ENCODE results near the gene NRXN3.

The NRXN3 gene

GRCh38 chr14:78754059-78754458 is 583.9 kb downstream of the NRXN3 start:
- no peak overlapping the region for H3K4me3 Mint-ChIP-seq
- no peaks in the 10 kb centered on the region for H3K27me3 Mint-ChIP-seq
- H3K9me3 Mint-ChIP-seq: no peaks in the 10 kb centered on the region
- no peaks in the 10 kb centered on the region for H3K36me3 Mint-ChIP-seq (ENCODE audit: low read depth)
- no peaks in the 10 kb centered on the region for H3K4me1 Mint-ChIP-seq (ENCODE audit: low read depth)
- intact Hi-C loops (cut with micrococcal nuclease): no loop called here
- no peak overlapping the region for H3K27ac Mint-ChIP-seq

DNA sequence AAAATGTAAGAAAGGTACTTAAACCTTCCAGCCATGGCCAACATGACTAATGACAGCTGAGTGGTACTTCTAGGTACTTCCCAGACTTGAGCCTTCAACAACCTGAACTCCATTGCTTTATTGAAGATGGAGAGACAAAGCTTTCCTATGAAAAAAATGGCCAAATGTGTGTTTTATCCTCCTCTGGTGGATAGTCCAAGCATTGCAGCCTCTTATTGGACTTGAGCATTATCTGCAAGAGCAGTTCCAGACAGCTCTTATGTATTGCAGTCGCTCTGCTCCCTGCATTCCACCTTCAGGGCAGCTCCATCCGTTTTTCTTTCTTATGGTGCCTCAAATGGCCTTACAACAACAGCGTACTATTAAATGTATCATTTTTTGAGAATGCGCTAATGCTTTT is 588.2 kb downstream of the NRXN3 start:
- Mint-ChIP-seq H3K27ac (no peak overlapping the region), H3K36me3 (ENCODE audit: low read depth) (no peaks in the 10 kb centered on the region), H3K27me3 (no peaks in the 10 kb centered on the region), H3K4me3 (no peak overlapping the region), H3K4me1 (ENCODE audit: low read depth) (no peaks in the 10 kb centered on the region), H3K9me3 (no peaks in the 10 kb centered on the region)
- intact Hi-C loops (cut with micrococcal nuclease): no loop called here

DNA sequence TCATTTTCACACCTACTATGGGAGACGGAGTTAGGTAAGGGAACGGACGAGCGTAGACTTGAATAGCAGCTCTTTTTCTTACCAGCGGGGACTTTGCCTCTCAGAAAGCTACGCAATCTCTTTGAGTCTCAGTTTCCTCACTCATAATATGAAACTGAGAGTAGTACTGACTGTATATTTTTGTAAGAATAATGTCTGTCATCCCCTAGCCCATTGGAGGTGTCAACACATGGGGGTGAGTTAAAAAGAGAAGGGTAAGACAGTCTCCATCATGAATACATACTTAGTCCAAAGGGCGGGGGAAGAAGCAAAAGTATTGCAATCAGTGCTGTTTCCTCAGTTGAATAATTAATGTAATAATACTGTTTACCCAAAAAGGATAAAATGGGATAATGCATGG is 592.2 kb downstream of the NRXN3 start:
- no peak overlapping the region for H3K27ac Mint-ChIP-seq
- H3K36me3 Mint-ChIP-seq (ENCODE audit: low read depth): no peaks in the 10 kb centered on the region
- H3K4me1 Mint-ChIP-seq (ENCODE audit: low read depth): no peaks in the 10 kb centered on the region
- H3K4me3 Mint-ChIP-seq: no peak overlapping the region
- H3K9me3 Mint-ChIP-seq: no peaks in the 10 kb centered on the region
- intact Hi-C loops (cut with micrococcal nuclease): no loop called here
- H3K27me3 Mint-ChIP-seq: no peaks in the 10 kb centered on the region

- Mint-ChIP-seq H3K36me3 (ENCODE audit: low read depth) (no peaks in the 10 kb centered on the region), H3K9me3 (no peaks in the 10 kb centered on the region), H3K27me3 (no peaks in the 10 kb centered on the region), H3K27ac (no peak overlapping the region), H3K4me3 (no peak overlapping the region), H3K4me1 (ENCODE audit: low read depth) (no peaks in the 10 kb centered on the region)
- intact Hi-C loops (cut with micrococcal nuclease): no loop called here
These were observed 593.6 kb downstream of the NRXN3 start for GRCh38 chr14:78763746-78764145.

DNA sequence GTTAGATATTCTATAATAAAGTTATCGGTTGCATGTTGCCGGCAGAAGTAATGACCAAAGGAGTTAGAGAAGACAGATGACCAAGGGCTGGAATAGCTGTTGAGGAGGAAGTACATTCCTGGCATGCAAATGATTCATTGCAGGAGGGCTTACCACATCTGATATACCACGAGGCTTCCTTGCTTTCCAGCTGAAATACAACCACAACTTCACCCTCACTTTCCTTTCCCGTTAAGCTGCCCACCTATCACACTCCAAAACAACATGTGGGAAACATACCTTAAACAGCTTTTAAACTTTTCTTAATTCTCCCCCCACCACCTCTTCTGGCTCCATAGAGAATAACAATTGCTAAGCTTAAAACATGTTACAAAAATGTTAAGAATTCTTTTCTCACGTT is 594.1 kb downstream of the NRXN3 start:
- Mint-ChIP-seq H3K4me3 (no peak overlapping the region), H3K36me3 (ENCODE audit: low read depth) (no peaks in the 10 kb centered on the region), H3K9me3 (no peaks in the 10 kb centered on the region), H3K27ac (no peak overlapping the region), H3K4me1 (ENCODE audit: low read depth) (no peaks in the 10 kb centered on the region), H3K27me3 (no peaks in the 10 kb centered on the region)
- intact Hi-C loops (cut with micrococcal nuclease): no loop called here

DNA sequence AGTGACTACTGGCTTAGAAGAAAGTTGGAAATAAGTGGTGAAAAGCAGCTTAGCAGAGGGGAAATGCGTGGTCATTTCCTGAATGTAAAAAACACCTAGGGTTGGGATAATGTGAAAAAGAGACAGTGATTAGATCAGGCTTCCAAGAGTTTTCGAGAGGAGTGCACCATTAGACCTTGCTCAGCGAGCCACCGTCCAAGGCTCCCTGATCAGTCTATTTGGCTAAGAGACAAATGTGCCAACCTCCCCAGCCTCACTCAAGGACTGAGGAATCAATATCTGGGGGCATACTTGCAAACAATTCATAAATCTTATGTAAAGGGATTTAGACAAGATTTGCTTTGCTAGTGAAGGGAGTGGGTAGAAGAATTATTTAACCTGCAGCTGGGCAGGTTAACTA is 594.5 kb downstream of the NRXN3 start:
- H3K36me3 Mint-ChIP-seq (ENCODE audit: low read depth): no peaks in the 10 kb centered on the region
- no peak overlapping the region for H3K27ac Mint-ChIP-seq
- no peak overlapping the region for H3K4me3 Mint-ChIP-seq
- no peaks in the 10 kb centered on the region for H3K27me3 Mint-ChIP-seq
- H3K9me3 Mint-ChIP-seq: no peaks in the 10 kb centered on the region
- intact Hi-C loops (cut with micrococcal nuclease): no loop called here
- H3K4me1 Mint-ChIP-seq (ENCODE audit: low read depth): no peaks in the 10 kb centered on the region

DNA sequence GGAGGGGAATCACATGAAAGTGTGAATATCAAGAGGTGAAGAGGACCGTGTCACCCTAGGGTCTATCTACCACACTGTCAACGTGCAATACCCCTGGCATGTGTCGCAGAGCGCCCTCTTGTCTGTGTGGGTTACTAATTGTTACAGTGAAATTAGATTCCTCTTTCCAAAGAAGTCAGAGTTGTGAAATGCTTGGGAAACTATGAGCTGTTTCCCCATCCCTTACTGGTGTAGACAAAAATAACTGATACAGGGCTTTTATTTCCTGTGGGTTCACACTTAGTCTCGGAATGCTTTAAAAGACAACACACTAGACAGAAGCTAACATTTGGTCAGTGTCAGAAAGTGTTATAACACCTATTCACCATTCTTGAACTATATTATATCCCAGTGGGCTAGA is 597.3 kb downstream of the NRXN3 start:
- Mint-ChIP-seq H3K36me3 (ENCODE audit: low read depth) (no peaks in the 10 kb centered on the region), H3K27ac (no peak overlapping the region), H3K4me3 (no peak overlapping the region), H3K27me3 (no peaks in the 10 kb centered on the region), H3K9me3 (no peaks in the 10 kb centered on the region), H3K4me1 (ENCODE audit: low read depth) (no peaks in the 10 kb centered on the region)
- intact Hi-C loops (cut with micrococcal nuclease): no loop called here

DNA sequence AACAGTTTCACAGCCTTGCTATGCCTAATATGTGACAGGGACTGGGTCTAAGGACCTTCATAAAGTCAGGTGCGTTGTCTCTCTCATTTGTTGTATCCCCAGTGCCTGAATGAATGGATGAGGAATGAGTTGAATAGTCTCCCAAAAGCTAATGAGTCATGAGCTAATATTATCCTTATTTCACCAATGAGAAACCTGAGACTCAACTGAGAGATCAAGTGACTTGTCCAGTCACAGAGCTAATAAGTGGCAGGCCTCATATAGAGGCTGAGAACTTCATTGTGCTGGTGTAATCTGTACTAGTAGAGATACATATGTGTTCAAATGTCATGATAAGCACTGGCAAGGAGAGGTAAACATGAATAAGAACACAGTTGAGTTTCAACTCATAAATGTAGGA is 612.4 kb downstream of the NRXN3 start:
- intact Hi-C loops (cut with micrococcal nuclease): no loop called here
- H3K4me3 Mint-ChIP-seq: no peak overlapping the region
- H3K4me1 Mint-ChIP-seq (ENCODE audit: low read depth): no peaks in the 10 kb centered on the region
- H3K36me3 Mint-ChIP-seq (ENCODE audit: low read depth): no peaks in the 10 kb centered on the region
- no peak overlapping the region for H3K27ac Mint-ChIP-seq
- no peaks in the 10 kb centered on the region for H3K27me3 Mint-ChIP-seq
- peaks cover 8% of the 10 kb centered on the region for H3K9me3 Mint-ChIP-seq

- H3K4me3 Mint-ChIP-seq: no peak overlapping the region
- H3K27ac Mint-ChIP-seq: no peak overlapping the region
- H3K27me3 Mint-ChIP-seq: no peaks in the 10 kb centered on the region
- no peaks in the 10 kb centered on the region for H3K36me3 Mint-ChIP-seq (ENCODE audit: low read depth)
- H3K9me3 Mint-ChIP-seq: no peaks in the 10 kb centered on the region
- intact Hi-C loops (cut with micrococcal nuclease): no loop called here
- no peaks in the 10 kb centered on the region for H3K4me1 Mint-ChIP-seq (ENCODE audit: low read depth)
These were observed 615.1 kb downstream of the NRXN3 start for GRCh38 chr14:78785265-78785664.

- Mint-ChIP-seq H3K36me3 (ENCODE audit: low read depth) (no peaks in the 10 kb centered on the region), H3K27ac (no peak overlapping the region), H3K4me1 (ENCODE audit: low read depth) (no peaks in the 10 kb centered on the region), H3K9me3 (no peaks in the 10 kb centered on the region), H3K4me3 (no peak overlapping the region), H3K27me3 (no peaks in the 10 kb centered on the region)
- intact Hi-C loops (cut with micrococcal nuclease): no loop called here
These were observed 618.5 kb downstream of the NRXN3 start for GRCh38 chr14:78788467-78789360.

DNA sequence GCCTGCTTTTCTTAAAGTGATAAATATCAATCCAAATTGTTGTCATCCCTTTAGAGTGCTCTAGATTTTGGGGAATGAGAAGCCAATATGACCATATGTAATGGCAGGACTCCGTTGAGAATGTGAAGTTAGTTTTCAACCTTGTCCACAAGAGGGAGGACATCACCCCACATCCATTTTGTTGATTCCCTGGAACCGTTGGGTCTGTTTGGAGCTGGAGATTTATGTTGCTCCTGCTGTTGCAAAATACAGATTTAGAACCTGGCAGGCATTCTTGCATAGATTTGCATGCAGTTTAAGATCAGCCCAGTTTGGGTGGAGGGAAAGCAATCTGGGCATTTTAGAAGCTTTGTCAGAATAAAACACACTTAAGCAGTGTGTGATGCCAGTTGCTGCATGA is 620.1 kb downstream of the NRXN3 start:
- H3K27me3 Mint-ChIP-seq: no peaks in the 10 kb centered on the region
- no peaks in the 10 kb centered on the region for H3K36me3 Mint-ChIP-seq (ENCODE audit: low read depth)
- H3K4me3 Mint-ChIP-seq: no peak overlapping the region

DNA sequence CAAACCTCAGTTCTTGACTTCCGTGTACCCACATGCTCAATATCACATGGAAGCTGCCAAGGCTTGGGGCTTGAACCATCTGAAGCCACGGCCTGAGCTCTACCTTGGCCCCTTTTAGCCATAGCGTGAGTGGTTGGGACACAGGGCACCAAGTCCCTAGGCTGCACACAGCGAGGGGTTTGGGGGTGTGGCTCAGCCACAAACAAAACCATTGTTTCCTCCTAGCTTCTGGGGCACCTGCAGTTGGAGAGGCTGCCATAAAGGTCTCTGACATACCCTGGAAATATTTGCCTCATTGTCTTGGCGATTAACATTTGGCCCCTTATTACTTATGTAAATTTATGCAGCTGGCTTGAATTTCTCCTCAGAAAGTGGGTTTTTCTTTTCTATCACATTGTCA is 628.6 kb downstream of the NRXN3 start:
- H3K27me3 Mint-ChIP-seq: no peaks in the 10 kb centered on the region
- H3K9me3 Mint-ChIP-seq: no peaks in the 10 kb centered on the region
- H3K36me3 Mint-ChIP-seq (ENCODE audit: low read depth): no peaks in the 10 kb centered on the region
- no peak overlapping the region for H3K4me3 Mint-ChIP-seq
- no peak overlapping the region for H3K27ac Mint-ChIP-seq
- no peaks in the 10 kb centered on the region for H3K4me1 Mint-ChIP-seq (ENCODE audit: low read depth)
- intact Hi-C loops (cut with micrococcal nuclease): no loop called here

More for the DNA sequence above, 620.1 kb downstream of the NRXN3 start:
- Mint-ChIP-seq H3K4me1 (ENCODE audit: low read depth) (no peaks in the 10 kb centered on the region), H3K9me3 (no peaks in the 10 kb centered on the region), H3K27ac (no peak overlapping the region)
- intact Hi-C loops (cut with micrococcal nuclease): no loop called here

DNA sequence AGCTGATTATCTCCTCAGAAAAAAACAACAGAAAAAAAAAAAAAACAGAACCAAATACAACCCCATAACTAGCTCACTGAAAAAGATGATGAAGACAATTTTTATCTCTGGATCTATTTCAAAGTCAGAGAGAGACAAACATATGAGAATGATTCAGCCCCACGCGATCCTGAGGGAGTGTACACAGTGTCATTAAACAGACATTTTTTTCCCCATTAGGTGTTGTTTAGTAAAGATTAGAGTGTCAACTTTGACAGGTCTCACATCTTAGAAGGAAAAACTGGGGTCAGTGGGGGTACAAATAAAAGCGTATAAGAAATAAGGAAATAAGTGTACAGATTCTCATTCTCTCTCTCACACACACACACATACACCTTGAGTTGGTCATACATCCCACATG is 635.4 kb downstream of the NRXN3 start:
- Mint-ChIP-seq H3K4me1 (ENCODE audit: low read depth) (no peaks in the 10 kb centered on the region), H3K9me3 (peaks cover 11% of the 10 kb centered on the region), H3K4me3 (no peak overlapping the region), H3K27ac (no peak overlapping the region), H3K27me3 (no peaks in the 10 kb centered on the region), H3K36me3 (ENCODE audit: low read depth) (no peaks in the 10 kb centered on the region)
- intact Hi-C loops (cut with micrococcal nuclease): no loop called here

DNA sequence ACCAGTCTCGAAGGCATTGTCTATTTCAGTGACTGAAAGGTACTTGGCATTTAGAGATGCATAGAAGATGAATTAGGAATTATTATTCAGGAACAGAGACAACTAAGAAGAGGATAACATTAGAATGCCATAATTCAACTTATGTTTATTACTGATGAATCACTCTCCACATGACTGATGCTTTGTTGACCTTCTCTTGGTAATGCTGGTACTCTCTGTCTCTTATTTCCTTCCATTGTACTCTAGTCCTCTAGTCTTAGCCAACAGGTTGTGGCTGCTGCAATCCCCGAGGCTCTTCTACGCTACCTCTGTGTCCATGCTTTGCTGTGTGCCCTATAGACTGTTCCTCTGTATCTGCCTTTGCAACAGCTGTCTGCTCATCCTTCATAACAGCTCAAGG is 652.9 kb downstream of the NRXN3 start:
- H3K27ac Mint-ChIP-seq: no peak overlapping the region
- H3K9me3 Mint-ChIP-seq: no peaks in the 10 kb centered on the region
- H3K4me3 Mint-ChIP-seq: no peak overlapping the region
- intact Hi-C loops (cut with micrococcal nuclease): no loop called here
- H3K27me3 Mint-ChIP-seq: no peaks in the 10 kb centered on the region
- no peaks in the 10 kb centered on the region for H3K4me1 Mint-ChIP-seq (ENCODE audit: low read depth)
- no peaks in the 10 kb centered on the region for H3K36me3 Mint-ChIP-seq (ENCODE audit: low read depth)

GRCh38 chr14:78823516-78823915 is 653.3 kb downstream of the NRXN3 start:
- Mint-ChIP-seq H3K4me1 (ENCODE audit: low read depth) (no peaks in the 10 kb centered on the region), H3K4me3 (no peak overlapping the region), H3K9me3 (no peaks in the 10 kb centered on the region), H3K36me3 (ENCODE audit: low read depth) (no peaks in the 10 kb centered on the region), H3K27ac (no peak overlapping the region), H3K27me3 (no peaks in the 10 kb centered on the region)
- intact Hi-C loops (cut with micrococcal nuclease): no loop called here

All from dendritic cell treated with granulocyte-macrophage colony-stimulating factor and Interleukin-4, amounts not matched to agents 40 ng/mL and 50 ng/mL, for 4 days (primary cell).